BE2C (cell line): ENCODE results near the gene TKFC.

Experiments
- DNase-seq: peaks from one replicate; pipeline ENCODE4 v3.0.0-alpha.2; 2020
- H3K27me3 ChIP-seq: fragments of 250-450 bp; sonication (Bioruptor Pico); 2 replicates; pipeline ENCODE4 v1.5.1; 2020; ENCODE audit warnings: mild to moderate bottlenecking
- H3K36me3 ChIP-seq: fragments of 250-450 bp; sonication (Bioruptor Pico); 2 replicates; pipeline ENCODE4 v1.5.1; 2020; ENCODE audit warnings: mild to moderate bottlenecking
- H3K4me1 ChIP-seq: fragments of 250-450 bp; sonication (Bioruptor Pico); 2 replicates; pipeline ENCODE4 v1.5.1; 2020
- H3K4me3 ChIP-seq: 2 replicates; pipeline ENCODE4 v1.5.1; 2011; ENCODE audit warnings: low read depth, low read length
- H3K9me3 ChIP-seq: fragments of 250-450 bp; sonication (Bioruptor Pico); 2 replicates; pipeline ENCODE4 v1.5.1; 2020
- TF ChIP-seq, protein P1 (sequence below): IDR thresholded peaks from 2 replicates; pipeline ENCODE4 v1.5.1; 2012; ENCODE audit warnings: mild to moderate bottlenecking, low read depth, low read length

The TKFC gene

DNA sequence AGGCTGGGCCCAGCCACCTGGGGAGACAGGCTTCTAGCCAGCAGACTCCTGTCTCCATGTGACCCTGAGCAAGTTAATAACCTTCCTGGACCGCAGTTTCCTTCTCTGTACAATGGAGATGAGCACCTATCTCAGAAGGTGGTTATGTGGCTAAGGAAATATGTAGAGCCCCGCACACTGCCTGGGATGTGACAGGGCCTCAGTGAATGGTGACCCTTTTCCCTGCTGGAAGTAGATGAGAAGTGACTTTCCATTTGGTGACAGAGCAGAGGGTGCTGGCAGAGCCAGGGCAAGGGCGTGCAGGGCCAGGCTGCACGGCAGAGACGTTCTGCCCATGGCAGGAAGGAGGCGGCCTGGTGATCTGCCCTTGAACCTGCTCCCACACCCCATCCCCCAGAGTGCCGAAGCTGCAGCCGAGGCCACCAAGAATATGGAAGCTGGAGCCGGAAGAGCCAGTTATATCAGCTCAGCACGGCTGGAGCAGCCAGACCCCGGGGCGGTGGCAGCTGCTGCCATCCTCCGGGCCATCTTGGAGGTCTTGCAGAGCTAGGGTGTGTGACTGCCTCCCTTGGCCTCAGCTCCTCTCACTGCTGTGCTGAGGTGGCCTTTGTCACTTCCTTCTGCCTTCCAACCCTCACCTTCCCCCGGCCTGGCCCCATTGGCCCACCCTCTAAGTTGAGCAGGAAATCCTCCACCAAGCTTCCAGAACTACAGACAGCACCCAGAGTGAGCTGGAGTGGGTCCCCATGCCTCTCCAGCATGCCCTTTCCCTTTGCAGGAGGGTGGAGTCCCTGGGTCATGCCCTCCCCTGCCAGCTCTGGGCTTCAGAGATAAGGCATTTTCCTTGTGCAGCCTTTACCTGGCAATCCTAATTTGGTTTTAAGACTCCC is 13.2 kb downstream of the TKFC start:
- DNase-seq, result no peak
- Histone ChIP-seq H3K4me3 (no peak overlapping the region), H3K4me1 (peaks cover 10% of the 10 kb centered on the region), H3K27me3 (no peaks in the 10 kb centered on the region), H3K36me3 (no peaks in the 10 kb centered on the region), H3K9me3 (no peaks in the 10 kb centered on the region)
- TF ChIP-seq, protein P1, sequence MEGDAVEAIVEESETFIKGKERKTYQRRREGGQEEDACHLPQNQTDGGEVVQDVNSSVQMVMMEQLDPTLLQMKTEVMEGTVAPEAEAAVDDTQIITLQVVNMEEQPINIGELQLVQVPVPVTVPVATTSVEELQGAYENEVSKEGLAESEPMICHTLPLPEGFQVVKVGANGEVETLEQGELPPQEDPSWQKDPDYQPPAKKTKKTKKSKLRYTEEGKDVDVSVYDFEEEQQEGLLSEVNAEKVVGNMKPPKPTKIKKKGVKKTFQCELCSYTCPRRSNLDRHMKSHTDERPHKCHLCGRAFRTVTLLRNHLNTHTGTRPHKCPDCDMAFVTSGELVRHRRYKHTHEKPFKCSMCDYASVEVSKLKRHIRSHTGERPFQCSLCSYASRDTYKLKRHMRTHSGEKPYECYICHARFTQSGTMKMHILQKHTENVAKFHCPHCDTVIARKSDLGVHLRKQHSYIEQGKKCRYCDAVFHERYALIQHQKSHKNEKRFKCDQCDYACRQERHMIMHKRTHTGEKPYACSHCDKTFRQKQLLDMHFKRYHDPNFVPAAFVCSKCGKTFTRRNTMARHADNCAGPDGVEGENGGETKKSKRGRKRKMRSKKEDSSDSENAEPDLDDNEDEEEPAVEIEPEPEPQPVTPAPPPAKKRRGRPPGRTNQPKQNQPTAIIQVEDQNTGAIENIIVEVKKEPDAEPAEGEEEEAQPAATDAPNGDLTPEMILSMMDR, result no peak

DNA sequence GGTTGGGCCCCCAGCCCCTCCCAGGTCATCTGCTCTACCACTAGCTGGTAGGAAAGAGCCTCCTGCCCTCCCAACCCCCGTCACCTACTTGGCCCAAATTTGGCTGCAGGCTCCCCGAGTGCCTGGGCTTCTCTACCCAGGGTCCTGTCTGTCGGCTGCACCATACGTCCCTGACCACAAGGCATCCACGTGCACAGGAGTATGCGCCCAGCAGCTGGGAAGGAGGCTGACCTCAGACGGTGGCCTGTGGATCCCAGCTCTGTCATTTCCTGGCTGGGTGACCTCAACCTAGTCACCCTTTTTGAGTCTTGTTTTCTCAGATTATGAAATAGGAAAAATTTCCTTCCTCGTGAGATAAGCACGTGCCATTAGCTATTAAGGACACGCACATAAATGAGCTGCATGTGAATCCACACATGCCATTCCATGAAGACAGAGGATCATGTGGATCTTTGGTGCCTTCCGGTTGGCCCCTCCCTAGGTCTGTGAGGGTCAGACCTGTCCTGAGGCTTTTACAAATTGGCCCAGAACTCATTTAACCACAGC is 15.0 kb downstream of the TKFC start:
- Histone ChIP-seq H3K4me1 (peaks cover 10% of the 10 kb centered on the region), H3K4me3 (no peak overlapping the region), H3K9me3 (no peaks in the 10 kb centered on the region), H3K36me3 (0 out of 2 replicates have a peak, but pooled peaks cover 3% of the 10 kb centered on the region), H3K27me3 (no peaks in the 10 kb centered on the region)
- TF ChIP-seq, protein P1, result no peak
- DNase-seq, result no peak

DNA sequence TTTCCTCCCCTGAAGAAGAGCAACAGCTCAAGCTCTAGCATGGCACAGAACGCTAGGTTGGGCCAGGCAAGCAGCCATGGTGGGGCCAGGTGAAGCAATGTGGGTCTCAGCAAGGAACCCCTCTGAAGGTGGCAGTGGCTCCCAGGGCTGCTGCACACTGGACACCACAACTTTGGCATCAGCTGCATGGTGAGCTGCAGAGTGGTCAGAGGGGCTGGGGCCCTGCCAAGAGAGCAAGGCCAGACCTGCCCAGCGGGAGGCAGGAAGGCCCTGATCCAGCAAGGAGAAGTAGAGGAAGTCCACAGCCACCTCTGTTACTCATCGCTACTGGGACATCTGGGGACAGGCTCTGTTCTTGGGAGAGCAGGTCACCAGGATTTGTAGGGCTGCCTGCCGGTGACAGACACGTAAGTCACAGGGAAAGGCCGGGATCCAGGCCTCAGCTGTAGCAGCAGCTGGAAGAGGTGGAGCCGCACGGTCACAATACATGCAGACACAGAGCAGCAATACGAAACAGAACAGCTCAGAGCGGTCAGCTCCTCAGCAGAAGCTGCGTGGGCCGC is 16.2 kb downstream of the TKFC start:
- TF ChIP-seq, protein P1, result no peak
- Histone ChIP-seq H3K9me3 (no peaks in the 10 kb centered on the region), H3K27me3 (no peaks in the 10 kb centered on the region), H3K4me3 (no peak overlapping the region), H3K36me3 (peaks cover 3% of the 10 kb centered on the region; the same call in 1 of the 2 replicates), H3K4me1 (peaks cover 10% of the 10 kb centered on the region)
- DNase-seq, result no peak

DNA sequence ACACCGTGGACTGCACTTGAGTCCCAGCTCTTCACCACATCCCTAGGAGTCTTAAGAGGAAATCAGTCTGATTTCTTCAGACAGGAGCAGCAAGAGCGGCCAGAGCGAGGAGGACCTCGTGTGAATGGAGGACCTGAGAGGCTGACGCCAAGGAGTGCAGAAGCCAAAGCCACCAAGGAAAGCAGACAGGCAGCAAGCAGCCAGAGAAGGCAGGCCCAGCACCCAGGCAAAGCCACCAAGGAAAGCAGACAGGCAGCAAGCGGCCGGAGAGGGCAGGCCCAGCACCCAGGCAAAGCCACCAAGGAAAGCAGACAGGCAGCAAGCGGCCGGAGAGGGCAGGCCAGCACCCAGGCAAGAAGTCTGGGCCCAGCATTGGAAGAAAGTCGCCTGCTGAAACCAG is 16.9 kb downstream of the TKFC start:
- Histone ChIP-seq H3K4me1 (peaks cover 5% of the 10 kb centered on the region), H3K9me3 (no peaks in the 10 kb centered on the region), H3K36me3 (peaks cover 3% of the 10 kb centered on the region; the same call in 1 of the 2 replicates), H3K27me3 (no peaks in the 10 kb centered on the region), H3K4me3 (no peak overlapping the region)
- no peak for DNase-seq
- TF ChIP-seq, protein P1, result no peak

DNA sequence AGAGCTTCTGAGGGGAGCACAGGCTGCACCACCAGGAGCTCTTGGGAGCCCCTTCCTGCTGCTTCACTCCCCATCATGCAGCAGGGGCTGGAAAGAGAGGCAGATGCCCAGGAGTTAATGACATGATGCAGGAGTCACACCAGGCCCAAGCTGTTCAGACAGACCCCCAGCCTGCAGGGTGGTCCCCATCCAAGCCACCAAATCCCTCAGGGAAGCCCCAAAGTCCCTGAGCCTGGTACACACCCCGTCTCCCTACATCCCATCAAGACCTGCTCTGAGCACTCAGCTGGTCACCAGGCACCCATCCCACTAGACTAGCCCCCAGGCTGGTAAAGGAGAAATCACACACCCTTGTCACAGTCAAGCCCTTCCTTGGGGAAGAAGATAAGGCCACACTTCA is 17.3 kb downstream of the TKFC start:
- no peaks in the 10 kb centered on the region for H3K9me3 ChIP-seq
- TF ChIP-seq, protein P1, result no peak
- H3K27me3 ChIP-seq, result no peaks in the 10 kb centered on the region
- peaks cover 4% of the 10 kb centered on the region; the same call in 1 of the 2 replicates for H3K4me1 ChIP-seq
- peaks cover 3% of the 10 kb centered on the region; the same call in 1 of the 2 replicates for H3K36me3 ChIP-seq
- no peak for DNase-seq
- no peak overlapping the region for H3K4me3 ChIP-seq

DNA sequence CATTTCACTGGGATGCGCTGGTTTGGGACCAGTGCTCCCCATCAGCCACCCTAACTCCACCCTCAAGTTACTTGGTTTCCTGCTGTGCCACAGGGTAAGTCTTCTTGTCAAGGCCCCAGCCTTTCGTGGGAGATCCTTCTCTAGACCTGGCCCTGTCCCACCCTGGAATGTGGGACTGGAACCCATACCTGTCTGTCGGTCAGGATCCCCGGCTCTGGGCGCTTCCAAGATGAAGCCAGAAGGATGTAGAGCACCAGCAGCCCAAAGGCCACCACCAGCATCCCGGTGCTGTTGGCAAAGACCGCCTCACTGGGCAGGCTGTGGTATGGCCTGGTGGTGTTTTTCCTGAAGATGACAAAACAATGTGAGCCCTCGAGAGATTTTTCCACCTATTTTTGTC is 17.8 kb downstream of the TKFC start:
- Histone ChIP-seq H3K9me3 (no peaks in the 10 kb centered on the region), H3K36me3 (peaks cover 3% of the 10 kb centered on the region; the same call in 1 of the 2 replicates), H3K4me3 (no peak overlapping the region), H3K4me1 (peaks cover 1% of the 10 kb centered on the region; the same call in 1 of the 2 replicates), H3K27me3 (no peaks in the 10 kb centered on the region)
- DNase-seq, result no peak
- TF ChIP-seq, protein P1, result no peak
